ENCODE data around the gene RPAP2.

Gene RPAP2

DNA sequence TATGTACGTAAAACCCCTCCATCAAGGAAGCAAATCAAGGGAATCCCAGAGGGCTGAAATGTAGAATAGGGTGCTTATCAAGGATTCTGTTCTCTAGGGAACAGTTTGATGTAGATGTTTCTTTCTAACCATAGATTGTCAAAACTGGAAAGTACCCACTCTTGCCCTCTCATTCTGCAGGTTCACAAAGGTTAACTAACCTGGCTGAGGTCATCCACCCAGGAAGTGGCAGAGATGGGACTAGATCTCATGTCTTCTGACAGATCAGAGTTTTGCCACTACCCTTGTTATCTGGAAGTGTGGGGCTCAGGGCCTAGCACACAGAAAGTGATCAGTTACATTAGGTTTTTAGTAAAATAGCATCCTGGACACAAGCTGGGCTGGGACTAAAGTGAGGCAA is 140.4 kb downstream of the RPAP2 start:
- Histone ChIP-seq H3K4me3 (ENCODE audit: low read length) (no peak overlapping the region), H3K4me1 (ENCODE audit: control insufficient read depth, low read depth, low read length) (peaks cover 9% of the 10 kb centered on the region), H3K9me3 (ENCODE audit: control insufficient read depth, low read depth, low read length) (no peaks in the 10 kb centered on the region), H3K27me3 (ENCODE audit: control insufficient read depth, insufficient read depth, low read length) (no peaks in the 10 kb centered on the region), H3K36me3 (ENCODE audit: control insufficient read depth, low read depth, low read length) (no peaks in the 10 kb centered on the region), H3K9ac (ENCODE audit: low read length) (no peak overlapping the region), H3K27ac (ENCODE audit: low read length) (no peak overlapping the region)

DNA sequence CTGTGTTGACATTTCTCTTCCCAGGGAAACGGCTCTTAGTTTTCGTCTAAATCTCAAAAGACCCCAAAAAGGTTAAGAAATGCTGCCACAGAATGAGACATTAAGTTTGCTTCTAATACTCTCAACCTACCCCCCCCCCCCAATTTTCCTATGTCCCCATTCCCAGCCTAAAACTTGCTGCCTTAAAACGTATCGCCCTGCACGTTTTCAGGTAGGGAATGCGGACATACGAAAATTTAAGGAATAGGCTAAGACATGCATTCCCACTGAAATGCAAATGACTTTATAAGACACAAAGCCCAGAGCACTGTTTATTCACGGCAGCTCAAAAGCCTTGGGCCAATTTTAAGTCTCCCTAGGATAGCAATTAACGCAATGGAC is 142.4 kb downstream of the RPAP2 start:
- peaks cover 9% of the 10 kb centered on the region for H3K4me1 ChIP-seq (ENCODE audit: control insufficient read depth, low read depth, low read length)
- no peak overlapping the region for H3K9ac ChIP-seq (ENCODE audit: low read length)
- H3K9me3 ChIP-seq (ENCODE audit: control insufficient read depth, low read depth, low read length) = no peaks in the 10 kb centered on the region
- no peaks in the 10 kb centered on the region for H3K36me3 ChIP-seq (ENCODE audit: control insufficient read depth, low read depth, low read length)
- H3K27me3 ChIP-seq (ENCODE audit: control insufficient read depth, insufficient read depth, low read length) = no peaks in the 10 kb centered on the region
- no peak overlapping the region for H3K4me3 ChIP-seq (ENCODE audit: low read length)
- H3K27ac ChIP-seq (ENCODE audit: low read length) = no peak overlapping the region

DNA sequence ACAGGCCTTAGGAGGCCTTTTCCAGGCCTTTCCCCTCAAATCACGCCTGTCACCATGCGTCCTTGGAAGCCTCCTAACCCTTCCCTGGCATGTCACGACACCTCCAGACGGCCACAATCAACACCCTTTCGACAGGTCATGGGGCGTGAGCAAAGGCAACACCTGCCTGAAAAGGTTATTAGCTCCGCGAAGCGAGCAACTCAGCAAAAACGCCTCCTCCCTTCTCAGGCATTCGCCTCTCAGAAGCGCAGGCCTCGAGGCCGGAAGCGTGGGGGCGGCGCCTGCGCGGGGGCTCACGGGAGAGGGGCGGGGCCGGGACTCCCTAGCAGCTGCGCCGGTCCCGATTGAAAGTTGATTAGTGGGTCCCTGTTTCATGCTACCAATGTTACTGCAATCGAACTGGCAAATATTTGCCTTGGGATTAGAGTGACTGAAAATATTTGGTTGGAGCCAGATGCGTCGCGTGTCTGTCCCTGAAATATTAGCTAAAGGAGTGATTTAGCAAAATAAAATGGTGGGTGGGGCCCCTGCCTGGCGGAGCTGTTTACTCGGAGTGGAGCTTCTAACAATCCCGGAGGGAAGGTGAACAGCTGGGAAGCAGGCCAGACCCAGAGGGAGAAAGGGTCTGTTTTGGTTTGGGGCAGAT is 143.0 kb downstream of the RPAP2 start:
- Histone ChIP-seq H3K4me1 (ENCODE audit: control insufficient read depth, low read depth, low read length) (peaks cover 9% of the 10 kb centered on the region), H3K27ac (ENCODE audit: low read length) (no peak overlapping the region), H3K4me3 (ENCODE audit: low read length) (no peak overlapping the region), H3K9ac (ENCODE audit: low read length) (no peak overlapping the region), H3K27me3 (ENCODE audit: control insufficient read depth, insufficient read depth, low read length) (no peaks in the 10 kb centered on the region), H3K9me3 (ENCODE audit: control insufficient read depth, low read depth, low read length) (no peaks in the 10 kb centered on the region), H3K36me3 (ENCODE audit: control insufficient read depth, low read depth, low read length) (no peaks in the 10 kb centered on the region)

DNA sequence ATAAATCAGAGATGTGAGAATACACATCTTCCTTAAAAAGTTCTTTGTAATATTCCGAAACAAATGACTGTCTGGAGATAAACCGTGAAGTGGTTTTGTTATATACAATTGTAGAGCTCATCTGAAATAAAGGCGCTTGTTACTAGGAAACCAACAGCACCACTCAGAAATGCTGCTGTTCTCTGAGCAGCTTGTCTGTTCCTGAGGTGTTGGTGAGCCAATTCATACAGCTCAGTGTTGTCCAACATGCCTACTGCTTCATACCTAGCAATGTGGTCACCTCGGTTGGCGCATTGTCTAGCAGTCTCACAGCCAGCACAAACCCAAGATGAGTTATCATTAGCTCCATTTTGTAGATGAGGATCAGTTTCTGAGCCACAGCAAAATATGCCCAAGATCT is 143.5 kb downstream of the RPAP2 start:
- no peaks in the 10 kb centered on the region for H3K27me3 ChIP-seq (ENCODE audit: control insufficient read depth, insufficient read depth, low read length)
- no peak overlapping the region for H3K27ac ChIP-seq (ENCODE audit: low read length)
- H3K9ac ChIP-seq (ENCODE audit: low read length) = no peak overlapping the region
- H3K9me3 ChIP-seq (ENCODE audit: control insufficient read depth, low read depth, low read length) = no peaks in the 10 kb centered on the region
- H3K4me3 ChIP-seq (ENCODE audit: low read length) = no peak overlapping the region
- peaks cover 9% of the 10 kb centered on the region for H3K4me1 ChIP-seq (ENCODE audit: control insufficient read depth, low read depth, low read length)
- H3K36me3 ChIP-seq (ENCODE audit: control insufficient read depth, low read depth, low read length) = no peaks in the 10 kb centered on the region

DNA sequence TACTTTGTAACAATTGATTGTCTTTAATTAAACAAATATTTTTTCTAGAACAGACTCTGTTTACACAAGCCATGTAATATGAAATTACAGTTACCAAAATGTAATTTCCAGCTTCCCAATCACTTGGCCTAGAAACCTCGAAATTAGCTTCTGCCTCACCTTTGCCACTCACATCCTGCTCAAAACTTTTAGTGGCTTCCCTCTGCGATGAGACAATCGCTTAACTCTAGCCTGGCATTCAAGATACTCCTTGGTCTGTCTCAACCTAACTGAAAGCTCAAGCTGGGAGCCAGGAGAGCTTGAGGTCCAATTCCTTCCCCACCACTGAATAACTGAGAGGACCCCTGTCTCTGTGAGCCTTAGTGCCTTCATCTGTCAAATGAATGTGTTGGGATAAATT is 145.0 kb downstream of the RPAP2 start:
- Histone ChIP-seq H3K36me3 (ENCODE audit: control insufficient read depth, low read depth, low read length) (no peaks in the 10 kb centered on the region), H3K4me3 (ENCODE audit: low read length) (no peak overlapping the region), H3K27me3 (ENCODE audit: control insufficient read depth, insufficient read depth, low read length) (no peaks in the 10 kb centered on the region), H3K4me1 (ENCODE audit: control insufficient read depth, low read depth, low read length) (peaks cover 9% of the 10 kb centered on the region), H3K9ac (ENCODE audit: low read length) (no peak overlapping the region), H3K9me3 (ENCODE audit: control insufficient read depth, low read depth, low read length) (no peaks in the 10 kb centered on the region), H3K27ac (ENCODE audit: low read length) (no peak overlapping the region)

DNA sequence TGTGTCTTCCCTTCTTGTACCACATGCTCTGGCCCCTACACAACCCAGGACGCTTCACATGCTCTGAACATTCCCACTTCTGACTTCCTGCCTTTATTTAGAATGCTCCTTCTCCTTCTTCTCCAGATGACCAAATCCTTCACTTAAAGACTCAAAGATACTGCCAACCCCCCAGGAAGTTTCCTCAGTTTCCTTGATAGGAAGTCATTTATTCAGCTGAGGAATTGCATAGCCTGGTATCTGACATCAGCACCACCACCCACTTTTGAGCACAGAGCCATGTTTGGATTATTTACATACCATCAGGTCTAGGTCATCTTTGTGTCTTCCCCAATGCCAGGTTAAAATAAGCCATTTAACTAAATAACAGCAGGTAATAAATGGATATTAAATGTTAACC is 145.5 kb downstream of the RPAP2 start:
- Histone ChIP-seq H3K9ac (ENCODE audit: low read length) (no peak overlapping the region), H3K4me1 (ENCODE audit: control insufficient read depth, low read depth, low read length) (peaks cover 9% of the 10 kb centered on the region), H3K9me3 (ENCODE audit: control insufficient read depth, low read depth, low read length) (no peaks in the 10 kb centered on the region), H3K36me3 (ENCODE audit: control insufficient read depth, low read depth, low read length) (no peaks in the 10 kb centered on the region), H3K27ac (ENCODE audit: low read length) (no peak overlapping the region), H3K4me3 (ENCODE audit: low read length) (no peak overlapping the region), H3K27me3 (ENCODE audit: control insufficient read depth, insufficient read depth, low read length) (no peaks in the 10 kb centered on the region)

DNA sequence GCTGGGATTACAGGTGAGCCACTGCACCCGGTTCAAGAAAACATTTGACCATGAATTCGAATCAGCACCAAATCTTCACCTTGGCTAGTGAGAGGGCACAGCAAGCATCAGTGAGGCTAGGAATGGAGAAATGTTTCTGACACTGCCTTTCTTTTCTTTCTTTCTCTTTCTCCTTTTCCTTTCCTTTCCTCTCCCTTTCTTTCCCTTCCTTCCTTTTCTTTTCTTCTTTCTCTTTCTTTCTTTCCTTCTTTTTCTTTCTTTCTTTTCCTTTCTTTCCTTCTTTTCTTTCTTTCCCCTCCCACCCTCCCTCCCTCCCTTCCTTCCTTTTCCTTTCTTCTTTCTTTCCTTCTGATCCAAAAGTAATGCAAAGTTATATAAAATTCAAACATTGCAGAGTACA is 147.0 kb downstream of the RPAP2 start:
- no peak overlapping the region for H3K27ac ChIP-seq (ENCODE audit: low read length)
- H3K9ac ChIP-seq (ENCODE audit: low read length) = no peak overlapping the region
- no peaks in the 10 kb centered on the region for H3K9me3 ChIP-seq (ENCODE audit: control insufficient read depth, low read depth, low read length)
- peaks cover 9% of the 10 kb centered on the region for H3K4me1 ChIP-seq (ENCODE audit: control insufficient read depth, low read depth, low read length)
- no peak overlapping the region for H3K4me3 ChIP-seq (ENCODE audit: low read length)
- H3K36me3 ChIP-seq (ENCODE audit: control insufficient read depth, low read depth, low read length) = no peaks in the 10 kb centered on the region
- no peaks in the 10 kb centered on the region for H3K27me3 ChIP-seq (ENCODE audit: control insufficient read depth, insufficient read depth, low read length)

DNA sequence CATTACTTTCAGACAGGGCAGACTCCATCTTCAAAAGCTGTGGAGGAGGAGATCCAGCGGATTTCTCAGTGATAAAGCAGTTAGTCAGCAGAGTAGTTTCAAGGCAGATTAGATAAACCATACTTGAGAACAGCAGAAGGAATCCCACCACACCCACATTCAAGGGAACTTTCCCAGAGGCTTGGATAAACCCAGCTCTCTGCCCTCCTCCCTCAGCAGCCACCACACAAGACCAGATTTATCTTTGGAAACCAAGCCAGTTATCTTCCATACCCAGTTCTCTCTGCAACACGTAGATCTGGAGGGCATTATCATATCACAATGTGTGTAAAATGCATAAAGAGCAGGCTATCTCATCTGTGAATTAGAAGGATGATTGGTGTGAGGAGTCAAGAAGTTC is 147.7 kb downstream of the RPAP2 start:
- Histone ChIP-seq H3K36me3 (ENCODE audit: control insufficient read depth, low read depth, low read length) (no peaks in the 10 kb centered on the region), H3K27me3 (ENCODE audit: control insufficient read depth, insufficient read depth, low read length) (no peaks in the 10 kb centered on the region), H3K4me3 (ENCODE audit: low read length) (no peak overlapping the region), H3K9me3 (ENCODE audit: control insufficient read depth, low read depth, low read length) (no peaks in the 10 kb centered on the region), H3K9ac (ENCODE audit: low read length) (no peak overlapping the region), H3K4me1 (ENCODE audit: control insufficient read depth, low read depth, low read length) (peaks cover 6% of the 10 kb centered on the region), H3K27ac (ENCODE audit: low read length) (no peak overlapping the region)

DNA sequence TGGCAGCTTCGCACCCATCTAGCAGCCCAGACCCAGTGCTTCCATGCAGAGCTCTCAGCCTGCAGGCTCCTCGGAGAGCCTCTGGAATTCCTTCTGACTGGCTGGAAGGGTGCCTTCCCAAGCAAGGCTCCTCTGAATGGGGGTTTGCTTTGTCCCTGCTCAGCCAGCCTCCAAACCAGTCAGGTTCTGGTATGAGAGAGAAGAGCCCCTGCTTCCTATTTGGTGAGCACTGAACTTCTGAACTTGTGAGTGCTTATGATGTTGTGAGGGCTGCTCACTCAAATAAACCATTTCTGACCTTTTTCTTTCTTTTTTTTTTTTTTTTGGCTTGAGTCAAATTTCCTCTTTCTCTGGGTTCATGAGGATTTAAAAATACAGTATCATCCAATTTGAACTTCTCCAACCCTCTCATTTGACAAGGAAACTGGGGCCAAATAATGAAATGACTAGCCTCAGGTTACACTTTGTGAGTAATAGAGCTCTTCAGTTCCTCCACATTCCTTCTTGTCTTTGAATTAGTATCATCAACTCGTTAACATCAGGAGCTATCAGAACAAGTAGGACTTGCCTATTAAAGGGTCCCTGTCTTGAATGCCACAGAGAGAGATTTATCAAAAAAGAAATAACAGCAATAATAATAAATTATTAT is 148.3 kb downstream of the RPAP2 start:
- H3K9ac ChIP-seq (ENCODE audit: low read length) = no peak overlapping the region
- no peak overlapping the region for H3K4me3 ChIP-seq (ENCODE audit: low read length)
- no peak overlapping the region for H3K27ac ChIP-seq (ENCODE audit: low read length)
- no peaks in the 10 kb centered on the region for H3K9me3 ChIP-seq (ENCODE audit: control insufficient read depth, low read depth, low read length)
- H3K27me3 ChIP-seq (ENCODE audit: control insufficient read depth, insufficient read depth, low read length) = no peaks in the 10 kb centered on the region
- H3K36me3 ChIP-seq (ENCODE audit: control insufficient read depth, low read depth, low read length) = no peaks in the 10 kb centered on the region
- H3K4me1 ChIP-seq (ENCODE audit: control insufficient read depth, low read depth, low read length) = no peaks in the 10 kb centered on the region

DNA sequence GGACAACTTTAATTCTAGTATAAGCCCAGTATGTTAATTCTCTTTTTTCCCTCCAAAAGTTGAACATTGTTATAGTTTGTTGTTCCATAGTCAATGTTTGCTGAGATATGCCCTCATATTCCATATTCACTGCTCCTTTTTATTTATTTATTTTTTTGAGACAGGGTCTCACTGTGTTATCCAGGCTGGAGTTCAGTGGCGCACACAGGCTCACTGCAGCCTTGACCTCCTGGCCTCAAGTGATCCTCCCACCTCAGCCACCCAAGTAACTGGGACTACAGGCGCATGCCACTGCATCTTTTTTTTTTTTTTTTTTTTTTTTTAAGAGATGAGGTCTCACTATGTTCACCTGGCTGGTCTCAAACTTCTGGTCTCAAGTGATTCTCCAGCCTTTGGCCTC is 149.1 kb downstream of the RPAP2 start:
- no peaks in the 10 kb centered on the region for H3K9me3 ChIP-seq (ENCODE audit: control insufficient read depth, low read depth, low read length)
- H3K27me3 ChIP-seq (ENCODE audit: control insufficient read depth, insufficient read depth, low read length) = no peaks in the 10 kb centered on the region
- no peaks in the 10 kb centered on the region for H3K36me3 ChIP-seq (ENCODE audit: control insufficient read depth, low read depth, low read length)
- H3K9ac ChIP-seq (ENCODE audit: low read length) = no peak overlapping the region
- no peaks in the 10 kb centered on the region for H3K4me1 ChIP-seq (ENCODE audit: control insufficient read depth, low read depth, low read length)
- H3K27ac ChIP-seq (ENCODE audit: low read length) = no peak overlapping the region
- no peak overlapping the region for H3K4me3 ChIP-seq (ENCODE audit: low read length)
